Measurements from ENCODE around the gene SH3BP5. TPM values are rescaled to one million over a fixed set of nuclear protein-coding genes. Genes with fewer than 3 reads are reported as not detected.
A peak's percentile ranks its signal among the peaks of the same experiment; 100 is the strongest.
"Not testable (repeated sequence)": the region's sequence is repeated elsewhere in the genome, so short reads cannot be mapped to it uniquely, and the experiment has no call there.

Gene SH3BP5
- total and polyA plus RNA-seq, 4 donors = 56.3 to 113 (median 89.2) TPM

GRCh38 chr3:15361494-15362214 is 29.3 kb upstream of the SH3BP5 start:
- Histone ChIP-seq H3K36me3 (ENCODE audit: control insufficient read depth, insufficient read depth, low read length) (no peaks in the 10 kb centered on the region), H3K27ac (ENCODE audit: low read depth, low read length) (peak overlapping the region; percentile 44), H3K4me3 (ENCODE audit: low read depth, low read length) (no peak overlapping the region), H3K4me1 (ENCODE audit: control insufficient read depth, insufficient read depth, low read length) (peaks cover 4% of the 10 kb centered on the region), H3K9me3 (ENCODE audit: control insufficient read depth, insufficient read depth, low read length) (no peaks in the 10 kb centered on the region), H3K27me3 (ENCODE audit: control insufficient read depth, insufficient read depth, low read length) (no peaks in the 10 kb centered on the region)
- 59% methylated on average over 9 of the region's 11 CpGs for WGBS (ENCODE audit: insufficient coverage)
- no peak for DNase-seq (ENCODE audit: low read depth in 4 of 6, low spot score in 6 of 6)

GRCh38 chr3:15360788-15361493 is 28.6 kb upstream of the SH3BP5 start:
- no peaks in the 10 kb centered on the region for H3K27me3 ChIP-seq (ENCODE audit: control insufficient read depth, insufficient read depth, low read length)
- H3K27ac ChIP-seq (ENCODE audit: low read depth, low read length) = no peak overlapping the region
- DNase-seq (ENCODE audit: low read depth in 4 of 6, low spot score in 6 of 6) = peak in 1 of 6 donors; percentile 63
- H3K36me3 ChIP-seq (ENCODE audit: control insufficient read depth, insufficient read depth, low read length) = no peaks in the 10 kb centered on the region
- H3K4me3 ChIP-seq (ENCODE audit: low read depth, low read length) = no peak overlapping the region
- no peaks in the 10 kb centered on the region for H3K9me3 ChIP-seq (ENCODE audit: control insufficient read depth, insufficient read depth, low read length)
- no CpG with 5 or more reads among the region's 1 CpG for WGBS (ENCODE audit: insufficient coverage)
- peaks cover 4% of the 10 kb centered on the region for H3K4me1 ChIP-seq (ENCODE audit: control insufficient read depth, insufficient read depth, low read length)

GRCh38 chr3:15359677-15360397 is 27.5 kb upstream of the SH3BP5 start:
- no peaks in the 10 kb centered on the region for H3K36me3 ChIP-seq (ENCODE audit: control insufficient read depth, insufficient read depth, low read length)
- H3K4me1 ChIP-seq (ENCODE audit: control insufficient read depth, insufficient read depth, low read length) = peaks cover 4% of the 10 kb centered on the region
- no peak for DNase-seq (ENCODE audit: low read depth in 4 of 6, low spot score in 6 of 6)
- no peak overlapping the region for H3K4me3 ChIP-seq (ENCODE audit: low read depth, low read length)
- 100% methylated on average over 4 of the region's 6 CpGs for WGBS (ENCODE audit: insufficient coverage)
- H3K9me3 ChIP-seq (ENCODE audit: control insufficient read depth, insufficient read depth, low read length) = no peaks in the 10 kb centered on the region
- no peak overlapping the region for H3K27ac ChIP-seq (ENCODE audit: low read depth, low read length)
- no peaks in the 10 kb centered on the region for H3K27me3 ChIP-seq (ENCODE audit: control insufficient read depth, insufficient read depth, low read length)

GRCh38 chr3:15356651-15357061 is 24.3 kb upstream of the SH3BP5 start:
- H3K27me3 ChIP-seq (ENCODE audit: control insufficient read depth, insufficient read depth, low read length); H3K9me3 ChIP-seq (ENCODE audit: control insufficient read depth, insufficient read depth, low read length); H3K4me3 ChIP-seq (ENCODE audit: low read depth, low read length); DNase-seq (ENCODE audit: low read depth in 4 of 6, low spot score in 6 of 6); H3K36me3 ChIP-seq (ENCODE audit: control insufficient read depth, insufficient read depth, low read length); H3K27ac ChIP-seq (ENCODE audit: low read depth, low read length); H3K4me1 ChIP-seq (ENCODE audit: control insufficient read depth, insufficient read depth, low read length): not testable (repeated sequence)
- 31% methylated on average over 3 of the region's 5 CpGs for WGBS (ENCODE audit: insufficient coverage)

GRCh38 chr3:15356176-15356575 is 23.8 kb upstream of the SH3BP5 start:
- WGBS (ENCODE audit: insufficient coverage) = 79% methylated on average over 2 of the region's 2 CpGs
- H3K27me3 ChIP-seq (ENCODE audit: control insufficient read depth, insufficient read depth, low read length) = no peaks in the 10 kb centered on the region
- H3K4me1 ChIP-seq (ENCODE audit: control insufficient read depth, insufficient read depth, low read length) = no peaks in the 10 kb centered on the region
- DNase-seq (ENCODE audit: low read depth in 4 of 6, low spot score in 6 of 6) = no peak
- H3K27ac ChIP-seq (ENCODE audit: low read depth, low read length) = no peak overlapping the region
- no peaks in the 10 kb centered on the region for H3K36me3 ChIP-seq (ENCODE audit: control insufficient read depth, insufficient read depth, low read length)
- peaks cover 3% of the 10 kb centered on the region for H3K9me3 ChIP-seq (ENCODE audit: control insufficient read depth, insufficient read depth, low read length)
- H3K4me3 ChIP-seq (ENCODE audit: low read depth, low read length) = no peak overlapping the region

GRCh38 chr3:15355086-15355485 is 22.7 kb upstream of the SH3BP5 start:
- Histone ChIP-seq H3K9me3 (ENCODE audit: control insufficient read depth, insufficient read depth, low read length) (peaks cover 4% of the 10 kb centered on the region), H3K36me3 (ENCODE audit: control insufficient read depth, insufficient read depth, low read length) (no peaks in the 10 kb centered on the region), H3K27me3 (ENCODE audit: control insufficient read depth, insufficient read depth, low read length) (no peaks in the 10 kb centered on the region), H3K4me3 (ENCODE audit: low read depth, low read length) (no peak overlapping the region), H3K27ac (ENCODE audit: low read depth, low read length) (no peak overlapping the region), H3K4me1 (ENCODE audit: control insufficient read depth, insufficient read depth, low read length) (no peaks in the 10 kb centered on the region)
- no CpG with 5 or more reads among the region's 1 CpG for WGBS (ENCODE audit: insufficient coverage)
- DNase-seq (ENCODE audit: low read depth in 4 of 6, low spot score in 6 of 6) = no peak

GRCh38 chr3:15354485-15354884 is 22.1 kb upstream of the SH3BP5 start:
- no peak overlapping the region for H3K4me3 ChIP-seq (ENCODE audit: low read depth, low read length)
- WGBS (ENCODE audit: insufficient coverage) = 58% methylated on average over 3 of the region's 6 CpGs
- no peaks in the 10 kb centered on the region for H3K27me3 ChIP-seq (ENCODE audit: control insufficient read depth, insufficient read depth, low read length)
- no peaks in the 10 kb centered on the region for H3K4me1 ChIP-seq (ENCODE audit: control insufficient read depth, insufficient read depth, low read length)
- no peak for DNase-seq (ENCODE audit: low read depth in 4 of 6, low spot score in 6 of 6)
- H3K9me3 ChIP-seq (ENCODE audit: control insufficient read depth, insufficient read depth, low read length) = peaks cover 4% of the 10 kb centered on the region
- no peaks in the 10 kb centered on the region for H3K36me3 ChIP-seq (ENCODE audit: control insufficient read depth, insufficient read depth, low read length)
- no peak overlapping the region for H3K27ac ChIP-seq (ENCODE audit: low read depth, low read length)

- H3K4me3 ChIP-seq (ENCODE audit: low read depth, low read length) = no peak overlapping the region
- H3K36me3 ChIP-seq (ENCODE audit: control insufficient read depth, insufficient read depth, low read length) = no peaks in the 10 kb centered on the region
- no peaks in the 10 kb centered on the region for H3K27me3 ChIP-seq (ENCODE audit: control insufficient read depth, insufficient read depth, low read length)
- no peak for DNase-seq (ENCODE audit: low read depth in 4 of 6, low spot score in 6 of 6)
- 100% methylated on average over 1 of the region's 3 CpGs for WGBS (ENCODE audit: insufficient coverage)
- peaks cover 4% of the 10 kb centered on the region for H3K9me3 ChIP-seq (ENCODE audit: control insufficient read depth, insufficient read depth, low read length)
- no peak overlapping the region for H3K27ac ChIP-seq (ENCODE audit: low read depth, low read length)
- H3K4me1 ChIP-seq (ENCODE audit: control insufficient read depth, insufficient read depth, low read length) = no peaks in the 10 kb centered on the region
Measured at GRCh38 chr3:15350141-15350540, 17.8 kb upstream of the SH3BP5 start.

GRCh38 chr3:15349438-15349837 is 17.1 kb upstream of the SH3BP5 start:
- 100% methylated on average over 1 of the region's 5 CpGs for WGBS (ENCODE audit: insufficient coverage)
- not testable (repeated sequence) for H3K27ac ChIP-seq (ENCODE audit: low read depth, low read length); H3K4me3 ChIP-seq (ENCODE audit: low read depth, low read length); H3K36me3 ChIP-seq (ENCODE audit: control insufficient read depth, insufficient read depth, low read length); DNase-seq (ENCODE audit: low read depth in 4 of 6, low spot score in 6 of 6); H3K4me1 ChIP-seq (ENCODE audit: control insufficient read depth, insufficient read depth, low read length); H3K27me3 ChIP-seq (ENCODE audit: control insufficient read depth, insufficient read depth, low read length); H3K9me3 ChIP-seq (ENCODE audit: control insufficient read depth, insufficient read depth, low read length)
